Measurements from ENCODE around the gene ATP6V1G3.
"Not testable (repeated sequence)": the region's sequence is repeated elsewhere in the genome, so short reads cannot be mapped to it uniquely, and the experiment has no call there.

Gene ATP6V1G3

GRCh38 chr1:198496216-198497143 is 44.0 kb downstream of the ATP6V1G3 start:
- no peak for DNase-seq (ENCODE audit: low read depth, low spot score)

GRCh38 chr1:198495631-198496030 is 44.8 kb downstream of the ATP6V1G3 start:
- no peak for DNase-seq (ENCODE audit: low read depth, low spot score)

GRCh38 chr1:198494658-198495103 is 45.8 kb downstream of the ATP6V1G3 start:
- DNase-seq (ENCODE audit: low read depth, low spot score) = no peak

GRCh38 chr1:198494139-198494538 is 46.3 kb downstream of the ATP6V1G3 start:
- DNase-seq (ENCODE audit: low read depth, low spot score) = no peak

GRCh38 chr1:198493329-198493728 is 47.2 kb downstream of the ATP6V1G3 start:
- DNase-seq (ENCODE audit: low read depth, low spot score) = no peak

GRCh38 chr1:198492872-198493271 is 47.6 kb downstream of the ATP6V1G3 start:
- DNase-seq (ENCODE audit: low read depth, low spot score) = no peak

GRCh38 chr1:198491596-198491995 is 48.9 kb downstream of the ATP6V1G3 start:
- no peak for DNase-seq (ENCODE audit: low read depth, low spot score)

GRCh38 chr1:198491028-198491427 is 49.5 kb downstream of the ATP6V1G3 start:
- DNase-seq (ENCODE audit: low read depth, low spot score) = no peak

- DNase-seq (ENCODE audit: low read depth, low spot score) = no peak
These were observed 50.3 kb downstream of the ATP6V1G3 start for GRCh38 chr1:198490224-198490623.

GRCh38 chr1:198486903-198487302 is 53.6 kb downstream of the ATP6V1G3 start:
- no peak for DNase-seq (ENCODE audit: low read depth, low spot score)

GRCh38 chr1:198483645-198484044 is 56.8 kb downstream of the ATP6V1G3 start:
- no peak for DNase-seq (ENCODE audit: low read depth, low spot score)

GRCh38 chr1:198483006-198483405 is 57.5 kb downstream of the ATP6V1G3 start:
- DNase-seq (ENCODE audit: low read depth, low spot score) = no peak

GRCh38 chr1:198481661-198482060 is 58.8 kb downstream of the ATP6V1G3 start:
- no peak for DNase-seq (ENCODE audit: low read depth, low spot score)

GRCh38 chr1:198480876-198481275 is 59.6 kb downstream of the ATP6V1G3 start:
- no peak for DNase-seq (ENCODE audit: low read depth, low spot score)

GRCh38 chr1:198477354-198477753 is 63.1 kb downstream of the ATP6V1G3 start:
- DNase-seq (ENCODE audit: low read depth, low spot score) = not testable (repeated sequence)

Data from ELF-1 (cell line).